Stimulated activated CD8-positive, alpha-beta memory T cell treated with anti-CD3 and anti-CD28 coated beads, Interleukin-12 subunit alpha, Interleukin-12 subunit beta, amount 100 ng/mL, for 24 hours (primary cell): ENCODE measurements around the gene CCR3.
"Not testable (repeated sequence)": the region's sequence is repeated elsewhere in the genome, so short reads cannot be mapped to it uniquely, and the experiment has no call there.

Experiments used
- DNase-seq: peaks from one replicate; pipeline ENCODE4 v3.0.0-alpha.2; 2020; ENCODE audit errors: extremely low read depth

CCR3 gene

GRCh38 chr3:46242120-46242519 is at the start of gene CCR3:
Gene CCR3, plus strand, starts transcription at chr3:46242460. Its CDS starts 22,699 bp downstream, at chr3:46265159.
- no peak for DNase-seq

GRCh38 chr3:46192939-46193338 is 49.3 kb upstream of the CCR3 start:
- no peak for DNase-seq

- no peak for DNase-seq
Observed at GRCh38 chr3:46193436-46193835, 48.8 kb upstream of the CCR3 start.

GRCh38 chr3:46194868-46195553 is 47.2 kb upstream of the CCR3 start:
- no peak for DNase-seq

GRCh38 chr3:46196261-46196957 is 45.9 kb upstream of the CCR3 start:
- no peak for DNase-seq

- DNase-seq, result no peak
Observed at GRCh38 chr3:46200211-46200610, 42.0 kb upstream of the CCR3 start.

- no peak for DNase-seq
Observed at GRCh38 chr3:46200790-46201189, 41.5 kb upstream of the CCR3 start.

- no peak for DNase-seq
Observed at GRCh38 chr3:46202535-46202934, 39.7 kb upstream of the CCR3 start.

GRCh38 chr3:46203681-46204080 is 38.6 kb upstream of the CCR3 start:
- DNase-seq, result no peak

- no peak for DNase-seq
Observed at GRCh38 chr3:46205286-46205960, 36.8 kb upstream of the CCR3 start.

GRCh38 chr3:46206282-46207015 is 35.8 kb upstream of the CCR3 start:
- DNase-seq, result no peak

GRCh38 chr3:46207514-46207913 is 34.7 kb upstream of the CCR3 start:
- DNase-seq, result not testable (repeated sequence)

GRCh38 chr3:46208167-46208704 is 34.0 kb upstream of the CCR3 start, which contains the start of gene CCR1:
Gene CCR1, minus strand, starts transcription at chr3:46208313. Its CDS starts 4,000 bp downstream, at chr3:46204313.
- peak; percentile 21 for DNase-seq

GRCh38 chr3:46209053-46209452 is 33.2 kb upstream of the CCR3 start:
- DNase-seq, result no peak

GRCh38 chr3:46209746-46210470 is 32.4 kb upstream of the CCR3 start:
- no peak for DNase-seq

GRCh38 chr3:46212101-46212500 is 30.2 kb upstream of the CCR3 start:
- no peak for DNase-seq

- no peak for DNase-seq
Observed at GRCh38 chr3:46213201-46213600, 29.1 kb upstream of the CCR3 start.

- DNase-seq, result no peak
Observed at GRCh38 chr3:46214751-46215352, 27.4 kb upstream of the CCR3 start.

- DNase-seq, result no peak
Observed at GRCh38 chr3:46215810-46216414, 26.3 kb upstream of the CCR3 start.

GRCh38 chr3:46218196-46218709 is 24.0 kb upstream of the CCR3 start:
- DNase-seq, result no peak
